Measurements from ENCODE around the gene UCK1.
"Not testable (repeated sequence)": the region's sequence is repeated elsewhere in the genome, so short reads cannot be mapped to it uniquely, and the experiment has no call there.

UCK1 gene

DNA sequence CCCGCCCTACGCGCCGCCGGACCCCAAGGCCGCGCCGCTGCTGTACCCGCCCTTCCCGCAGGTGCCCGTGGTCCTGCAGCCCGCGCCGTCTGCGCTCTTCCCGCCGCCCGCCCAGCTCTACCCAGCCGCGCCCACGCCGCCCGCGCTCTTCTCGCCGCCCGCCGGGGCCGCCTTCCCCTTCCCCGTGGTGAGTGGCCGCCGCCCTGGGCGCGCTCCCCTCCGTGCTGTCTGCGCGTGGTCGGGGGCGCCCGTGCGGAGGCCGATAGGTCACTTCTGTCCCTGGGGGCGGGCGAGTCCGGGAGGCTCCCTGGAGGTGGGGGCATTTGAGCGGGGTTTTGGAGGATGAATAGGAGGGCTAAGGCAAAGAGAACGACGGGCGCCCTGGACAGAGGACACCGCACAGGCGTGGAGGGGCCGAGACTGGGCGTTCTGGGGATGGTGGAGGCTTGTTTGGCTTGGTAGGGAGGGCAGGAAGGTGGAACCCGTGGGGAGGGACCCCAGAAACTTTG lies 23.8 kb upstream of the UCK1 start:
- DNase-seq = peak in 3 of 10 donors; percentile 20 to 59 (median 47)
- intact Hi-C loops (cut with DNase I) = no loop called here

DNA sequence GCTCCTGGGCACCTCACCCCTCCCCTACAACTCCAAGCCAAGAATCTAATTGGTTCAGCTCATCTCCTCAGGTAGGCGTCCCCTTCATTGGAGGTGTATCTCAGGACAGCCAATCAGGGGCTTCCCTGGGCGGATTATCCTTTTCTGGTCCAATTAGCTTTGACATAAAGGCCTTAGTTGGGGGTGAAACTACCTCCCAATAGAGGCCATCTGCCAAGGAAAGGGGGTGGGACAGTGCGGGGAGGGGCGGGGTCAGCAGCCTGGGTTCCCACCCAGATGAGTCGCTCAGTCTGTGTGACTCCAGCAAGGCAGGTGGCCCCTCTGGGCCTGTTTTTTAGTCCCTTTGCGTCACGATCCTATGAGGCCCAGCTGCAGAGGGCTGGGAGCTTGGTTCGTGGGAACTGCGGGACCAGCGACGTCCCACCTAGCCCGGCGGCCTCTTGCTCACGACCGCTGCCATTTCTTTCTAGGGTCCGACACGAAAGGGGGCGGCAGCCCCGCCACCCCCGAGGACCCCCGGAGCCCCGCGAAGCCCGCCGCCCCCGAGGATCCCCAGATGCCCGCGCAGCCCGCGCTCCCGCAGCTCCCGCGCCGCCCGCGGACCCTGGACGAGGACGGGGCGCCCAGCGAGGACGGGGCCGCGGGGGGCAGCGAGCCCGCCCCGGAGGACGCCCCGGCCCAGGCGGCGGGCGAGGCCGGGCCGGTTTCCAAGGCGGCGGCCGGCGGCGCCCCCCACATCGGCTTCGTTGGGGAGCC lies 23.2 kb upstream of the UCK1 start:
- intact Hi-C loops (cut with DNase I) = no loop called here
- peak in 2 of 10 donors; percentile 7 to 24 for DNase-seq

DNA sequence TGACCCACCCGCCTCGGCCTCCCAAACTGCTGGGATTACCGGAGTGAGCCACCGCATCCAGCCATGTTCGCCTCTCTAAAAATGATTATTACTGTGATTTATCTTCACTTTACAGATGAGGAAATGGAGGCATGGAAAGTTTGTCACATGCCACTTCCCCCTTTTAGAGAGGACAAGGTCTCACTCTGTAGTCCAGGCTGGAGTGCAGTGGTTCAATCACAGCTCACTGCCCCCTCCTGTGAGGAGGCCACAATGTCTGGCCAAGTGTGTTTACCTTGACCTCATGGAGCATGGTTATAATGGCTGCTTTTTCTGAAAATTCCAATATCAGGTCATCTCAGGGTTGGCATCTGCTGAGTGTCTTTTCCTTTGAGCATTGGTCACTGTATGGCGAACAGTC lies 21.0 kb upstream of the UCK1 start:
- intact Hi-C loops (cut with DNase I) = no loop called here
- peak in 2 of 10 donors; percentile 3 to 43 for DNase-seq

DNA sequence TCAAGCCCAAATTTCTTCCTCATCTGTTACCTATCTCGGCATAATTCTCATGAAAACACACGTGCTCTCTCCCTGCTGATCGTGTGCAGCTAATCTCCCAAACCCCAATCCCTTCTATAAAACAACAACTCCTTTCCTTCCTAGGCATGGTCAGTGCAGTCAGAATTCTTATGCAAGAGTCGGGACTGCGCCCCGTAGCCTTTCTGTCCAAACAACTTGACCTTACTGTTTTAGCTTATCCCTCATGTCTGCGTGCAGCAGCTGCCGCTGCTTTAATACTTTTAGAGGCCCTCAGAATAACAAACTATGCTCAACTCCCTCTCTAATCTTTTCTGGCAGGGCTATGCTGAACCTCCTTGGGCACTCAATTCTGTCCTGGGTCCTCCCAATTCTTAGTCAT lies 19.4 kb upstream of the UCK1 start:
- DNase-seq; intact Hi-C loops (cut with DNase I): not testable (repeated sequence)

DNA sequence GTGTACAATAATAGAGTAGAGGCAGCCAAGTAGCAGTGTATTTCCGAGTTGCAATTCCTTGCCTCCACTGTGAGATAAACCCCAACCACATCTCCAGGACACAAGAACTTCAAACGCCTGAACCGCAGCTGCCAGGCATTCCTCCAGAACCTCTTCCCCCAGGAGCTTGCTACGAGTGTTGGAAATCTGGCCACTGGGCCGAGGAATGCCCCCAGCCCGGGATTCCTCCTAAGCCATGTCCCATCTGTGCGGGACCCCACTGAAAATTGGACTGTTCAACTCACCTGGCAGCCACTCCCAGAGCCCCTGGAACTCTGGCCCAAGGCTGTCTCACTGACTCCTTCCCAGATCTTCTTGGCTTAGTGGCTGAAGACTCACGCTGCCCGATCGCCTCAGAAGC lies 18.1 kb upstream of the UCK1 start:
- intact Hi-C loops (cut with DNase I) = not testable (repeated sequence)
- DNase-seq = peak in 2 of 10 donors; percentile 52 to 67

DNA sequence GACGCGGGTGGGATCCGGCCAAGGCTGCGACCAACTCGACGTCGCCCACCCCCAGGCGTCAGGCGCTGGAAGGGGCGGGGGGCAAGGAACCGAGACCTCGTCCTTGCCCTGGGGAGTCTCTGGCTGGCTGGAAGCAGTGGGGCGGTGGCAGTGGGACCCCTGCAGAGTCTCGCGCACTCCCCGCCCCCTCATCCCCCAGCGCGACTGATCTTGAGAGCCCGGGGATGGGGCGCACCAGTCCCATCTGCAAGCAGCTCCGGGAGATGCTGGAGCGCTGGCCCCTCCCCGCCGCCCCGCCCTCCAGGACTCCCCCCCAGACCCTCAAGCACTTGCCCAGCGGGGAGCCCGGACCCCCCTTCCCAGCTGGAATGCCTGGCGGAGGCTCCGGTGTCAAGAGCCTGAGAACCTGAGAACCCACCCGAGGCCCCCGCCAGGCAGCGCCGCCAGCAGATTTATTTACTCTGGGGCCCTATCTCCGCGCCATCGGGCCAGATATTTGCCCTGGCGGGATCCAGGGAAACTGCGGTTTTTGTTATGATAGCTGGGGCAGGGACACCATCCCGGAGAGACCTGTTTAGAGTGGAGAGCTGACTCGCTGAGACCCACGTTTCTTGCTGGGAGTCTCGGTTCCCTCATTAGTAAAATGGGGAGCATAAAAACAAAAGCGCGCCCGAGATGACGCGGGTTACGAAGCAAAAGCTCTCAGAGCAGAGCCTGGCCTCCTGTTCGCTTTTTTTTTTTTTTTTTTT lies 15.4 kb upstream of the UCK1 start:
- intact Hi-C loops (cut with DNase I) = no loop called here
- DNase-seq = peak in 3 of 10 donors; percentile 54 to 70 (median 65)

DNA sequence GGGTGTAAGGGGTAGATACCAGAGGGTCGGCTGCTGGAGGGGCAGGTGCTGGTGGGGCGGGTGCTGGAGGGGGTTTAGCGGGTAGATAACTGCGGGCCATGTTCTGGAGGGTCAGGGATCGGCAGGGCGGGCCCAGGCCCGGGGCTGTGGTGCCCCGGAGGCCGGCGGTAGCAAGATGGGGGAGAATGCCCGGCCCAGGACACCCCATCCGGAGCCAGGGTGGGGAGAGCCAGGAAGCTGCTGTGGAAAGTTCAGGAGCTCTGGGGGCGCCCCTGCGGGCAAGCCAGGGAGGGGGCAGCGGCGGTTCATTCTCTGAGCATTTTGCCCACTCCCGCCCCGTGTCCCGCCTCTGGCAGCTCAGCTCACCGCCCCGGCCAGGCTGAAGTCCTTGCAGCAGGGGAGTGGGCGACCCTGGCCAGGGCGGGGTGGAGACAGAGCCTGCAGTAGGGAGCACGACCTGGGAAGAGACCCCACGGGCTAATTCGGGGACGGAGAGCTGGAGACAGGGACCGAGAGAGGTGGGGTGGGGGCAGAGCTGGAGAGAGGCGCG lies 14.8 kb upstream of the UCK1 start:
- peak in 2 of 10 donors; percentile 47 to 82 for DNase-seq
- intact Hi-C loops (cut with DNase I) = no loop called here

DNA sequence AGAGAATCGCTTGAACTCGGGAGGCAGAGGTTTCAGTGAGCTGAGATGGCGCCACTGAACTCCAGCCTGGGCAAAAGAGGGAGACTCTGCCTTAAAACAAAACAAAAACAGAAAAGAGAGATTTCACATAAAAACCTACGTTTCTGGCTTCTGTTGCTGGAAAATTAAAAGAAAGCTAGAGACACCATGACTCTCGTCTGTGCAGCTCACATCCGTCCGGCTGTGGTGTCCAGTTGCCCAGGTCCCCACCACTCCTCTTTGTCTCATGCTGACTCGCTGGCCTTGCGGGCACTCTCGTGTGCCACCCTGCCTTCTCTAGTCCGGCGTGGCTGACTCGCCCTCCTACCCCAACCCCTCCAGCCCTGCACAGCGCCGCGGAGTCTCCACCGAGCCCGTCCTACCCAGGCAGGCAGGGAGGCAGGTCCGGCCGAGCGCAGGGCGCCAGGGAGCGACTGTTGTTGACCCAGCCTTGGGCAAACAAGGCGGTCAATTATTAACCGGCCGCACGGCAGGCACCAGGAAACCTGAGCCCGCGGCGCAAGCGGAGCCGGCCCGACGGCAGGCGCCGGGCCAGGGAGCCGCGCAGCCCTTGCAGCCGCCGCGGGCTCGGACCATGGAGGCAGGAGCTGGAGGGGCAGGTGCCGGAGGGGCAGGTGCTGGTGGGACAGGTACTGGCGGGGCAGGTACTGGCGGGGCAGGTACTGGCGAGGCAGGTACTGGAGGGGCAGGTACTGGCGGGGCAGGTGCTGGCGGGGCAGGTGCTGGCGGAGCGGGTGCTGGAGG lies 14.1 kb upstream of the UCK1 start, which contains the start of gene PRRT1B:
PRRT1B (plus strand) TSS at position 521 of the 783 bp plus-strand sequence; CDS start at position 614, 93 bp downstream.
- DNase-seq = peak in 2 of 10 donors; percentile 71 to 82
- intact Hi-C loops (cut with DNase I) = no loop called here

DNA sequence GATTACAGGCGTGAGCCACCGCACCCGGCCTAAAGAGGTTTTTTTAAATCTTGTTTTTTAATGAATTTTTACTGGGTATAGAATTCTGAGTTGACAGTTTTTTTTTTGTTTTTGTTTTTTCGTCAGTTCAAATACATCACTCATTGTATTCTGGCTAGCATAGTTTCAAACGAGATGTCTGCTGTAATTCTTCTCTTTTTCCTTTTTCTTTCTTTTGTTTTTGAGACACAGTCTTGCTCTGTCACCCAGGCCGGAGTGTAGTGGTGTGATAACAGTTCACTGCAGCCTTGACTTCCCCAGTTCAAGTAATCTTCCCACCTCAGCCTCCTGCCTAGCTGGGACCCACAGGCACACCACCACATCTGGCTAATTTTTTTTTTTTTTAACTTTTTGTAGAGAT lies 12.1 kb upstream of the UCK1 start:
- intact Hi-C loops (cut with DNase I) = no loop called here

DNA sequence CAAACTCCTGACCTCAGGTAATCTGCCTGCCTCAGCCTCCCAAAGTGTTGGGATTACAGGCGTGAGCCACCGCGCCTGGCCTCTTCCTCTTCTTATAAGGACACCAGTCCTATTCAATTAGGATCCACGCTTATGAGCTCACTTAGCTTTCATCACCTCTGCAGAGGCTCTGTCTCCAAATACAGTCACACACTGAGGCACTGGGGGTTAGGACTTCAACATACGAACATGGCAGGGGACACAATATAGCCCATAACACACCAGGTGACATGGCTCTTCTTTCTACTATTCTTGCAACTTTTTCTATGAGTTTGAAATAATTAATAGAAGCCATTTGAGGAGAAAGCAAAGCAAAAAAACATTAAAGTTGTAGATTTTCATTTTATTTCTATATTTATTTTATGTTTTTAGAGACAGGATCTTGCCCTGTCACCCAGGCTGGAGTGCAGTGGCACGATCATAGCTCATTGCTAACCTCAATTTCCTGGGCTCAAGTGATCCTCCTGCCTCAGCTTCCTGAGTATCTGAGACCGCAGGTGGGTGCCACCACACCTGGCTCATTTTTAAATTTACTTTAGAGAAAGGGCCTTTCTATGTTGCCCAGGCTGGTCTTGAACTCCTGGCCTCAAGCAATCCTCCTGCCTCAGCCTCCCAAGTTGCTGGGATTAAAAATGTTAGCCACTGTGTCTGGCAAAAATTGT lies 8.3 kb upstream of the UCK1 start:
- intact Hi-C loops (cut with DNase I) = no loop called here
- peak in 1 of 10 donors; percentile 22 for DNase-seq

More for the DNA sequence above, 12.1 kb upstream of the UCK1 start:
- no peak for DNase-seq

DNA sequence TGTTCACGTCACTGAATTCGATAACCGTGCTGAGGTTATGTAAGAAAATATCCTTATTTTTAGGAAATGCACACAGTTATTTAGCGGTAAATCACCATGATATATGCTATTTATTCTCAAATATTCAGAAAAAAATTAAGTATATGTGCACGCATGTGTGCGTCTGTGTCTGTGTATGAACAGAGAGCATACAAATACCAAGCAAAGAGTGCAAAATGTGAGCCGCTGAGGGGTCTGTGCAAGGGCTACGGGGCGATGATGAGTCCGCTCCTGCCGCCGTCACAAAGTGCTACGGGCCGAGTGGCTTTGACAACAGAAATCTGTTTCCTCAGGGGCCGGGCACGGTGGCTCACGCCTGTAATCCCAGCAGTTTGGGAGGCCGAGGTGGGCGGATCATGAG lies 6.9 kb upstream of the UCK1 start:
- intact Hi-C loops (cut with DNase I) = no loop called here
- DNase-seq = peak in 2 of 10 donors; percentile 32 to 56

DNA sequence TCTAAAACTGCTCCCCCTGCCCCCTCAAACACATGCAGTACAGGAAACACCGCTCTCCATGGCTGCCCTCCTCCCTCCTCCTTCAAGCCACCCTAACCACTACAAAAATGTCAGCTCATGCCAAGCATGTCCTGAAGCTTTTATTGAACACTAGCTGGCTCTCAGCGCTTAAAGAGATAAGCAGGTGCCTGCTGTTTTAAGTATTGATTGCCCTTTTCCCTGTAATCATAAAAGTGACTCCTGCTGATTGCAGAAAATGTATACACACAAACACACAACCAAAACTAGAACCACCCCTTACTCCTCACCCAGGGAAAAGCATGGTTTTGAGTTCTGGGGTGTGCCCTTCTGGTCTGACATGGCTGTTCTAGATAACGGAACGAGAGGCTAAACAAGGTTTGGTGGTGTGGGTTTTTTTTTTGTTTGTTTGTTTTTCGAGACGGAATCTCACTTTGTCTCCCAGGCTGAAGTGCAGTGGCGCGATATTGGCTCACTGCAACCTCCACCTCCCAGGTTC lies 3.7 kb upstream of the UCK1 start:
- intact Hi-C loops (cut with DNase I) = no loop called here
- no peak for DNase-seq

DNA sequence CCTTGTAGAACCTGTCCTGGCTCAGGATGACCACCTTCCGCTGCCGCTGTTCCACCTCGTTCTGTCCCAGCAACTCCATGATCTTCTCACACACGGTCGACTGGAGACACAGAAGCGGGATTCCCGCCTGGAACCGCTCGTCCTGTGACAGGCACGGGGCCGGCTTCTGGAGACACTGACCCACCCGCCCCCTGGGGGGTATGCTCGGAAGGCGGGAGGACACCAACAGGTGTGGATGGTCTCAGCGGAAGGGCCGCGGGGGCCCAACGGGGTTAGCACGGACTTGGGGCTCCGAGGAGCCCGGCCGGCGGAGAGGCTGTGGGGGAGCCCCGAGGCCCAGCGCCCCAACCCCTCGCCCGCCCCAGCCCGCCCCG lies 530 bp downstream of the UCK1 start:
- DNase-seq = no peak
- intact Hi-C loops (cut with DNase I) = loop anchor here (2.0 kb wide), 1 partner anchor 28 kb away; the partner anchor contains the start of gene POMT1

DNA sequence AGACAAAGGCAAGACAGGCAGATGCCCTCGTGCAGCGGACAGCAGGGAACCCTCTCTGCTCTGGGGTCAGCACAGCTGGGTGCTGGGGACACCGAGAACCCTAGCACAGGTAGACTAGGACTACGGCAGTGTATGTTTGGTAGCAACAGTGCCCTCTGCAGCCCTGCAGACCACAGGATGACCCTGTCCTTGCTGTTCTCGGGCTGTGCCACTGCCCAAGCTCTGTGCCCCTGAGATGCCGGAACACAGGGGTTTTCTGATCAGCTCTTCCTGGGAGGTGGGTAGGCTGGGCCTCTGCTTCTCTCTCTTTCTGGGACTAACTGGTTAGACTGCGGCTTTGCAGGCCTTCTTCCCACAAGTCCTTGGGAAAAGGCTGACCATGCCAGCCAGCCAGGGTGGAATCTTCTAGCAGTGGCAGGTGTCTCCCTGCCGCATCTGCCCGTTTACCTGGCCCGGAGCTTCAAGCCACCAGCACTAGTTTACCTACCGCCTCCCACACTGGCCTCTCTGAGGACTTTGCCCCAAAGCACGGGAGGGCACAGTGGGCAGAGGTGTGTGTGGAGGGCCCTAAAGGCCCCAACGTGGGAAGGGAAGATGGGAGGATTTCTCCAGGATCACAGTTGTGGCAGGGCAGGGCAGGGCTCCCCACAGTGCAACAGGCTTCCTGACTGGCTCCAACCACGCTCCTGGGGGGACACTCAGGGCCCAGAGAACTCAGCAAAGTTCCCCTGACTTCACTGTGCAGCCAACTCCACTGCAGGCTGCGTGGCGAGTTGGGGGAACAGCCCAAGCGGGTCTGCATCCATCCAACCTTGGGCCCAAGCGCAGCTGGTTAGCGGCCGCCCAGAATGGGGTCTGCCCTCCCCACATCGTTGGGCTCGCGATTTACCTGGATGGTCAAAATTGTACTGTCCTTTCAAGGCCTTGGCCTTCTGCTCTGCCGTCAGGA lies 1.2 kb downstream of the UCK1 start:
- intact Hi-C loops (cut with DNase I) = loop anchor here (2.0 kb wide), 1 partner anchor 27 kb away; the partner anchor contains the start of gene POMT1
- peak in 1 of 10 donors; percentile 63 for DNase-seq

DNA sequence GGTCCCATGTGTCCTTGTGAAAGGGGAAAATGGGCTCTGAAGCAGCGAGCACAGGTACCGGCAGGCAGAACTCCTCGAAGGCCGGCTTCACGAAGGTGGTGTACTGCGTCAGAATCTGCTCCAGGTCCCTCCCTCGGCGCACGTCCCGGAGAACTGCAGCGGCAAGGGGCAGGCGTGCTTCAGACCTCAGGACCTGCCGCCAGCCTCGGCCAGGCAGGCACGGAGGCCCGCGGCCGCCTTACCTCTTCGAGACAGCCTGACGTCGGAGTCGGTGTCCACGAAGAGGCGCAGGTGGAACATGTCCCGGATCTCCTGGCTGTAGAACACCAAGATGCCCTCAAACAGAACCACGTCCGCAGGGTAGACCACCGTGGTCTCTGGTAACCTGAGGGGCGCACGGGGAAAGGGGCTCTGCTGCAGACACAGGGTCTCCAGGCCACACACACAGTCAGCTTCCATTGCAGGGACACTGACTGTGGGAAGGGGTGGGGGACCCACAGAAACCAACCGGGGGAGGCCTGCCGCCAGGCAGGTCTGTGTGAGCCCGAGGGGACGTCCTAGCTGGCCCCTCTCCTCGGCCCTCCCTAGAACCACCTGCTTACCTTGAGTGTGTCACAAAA lies 2.1 kb downstream of the UCK1 start:
- intact Hi-C loops (cut with DNase I) = no loop called here
- DNase-seq = peak in 1 of 10 donors; percentile 37

DNA sequence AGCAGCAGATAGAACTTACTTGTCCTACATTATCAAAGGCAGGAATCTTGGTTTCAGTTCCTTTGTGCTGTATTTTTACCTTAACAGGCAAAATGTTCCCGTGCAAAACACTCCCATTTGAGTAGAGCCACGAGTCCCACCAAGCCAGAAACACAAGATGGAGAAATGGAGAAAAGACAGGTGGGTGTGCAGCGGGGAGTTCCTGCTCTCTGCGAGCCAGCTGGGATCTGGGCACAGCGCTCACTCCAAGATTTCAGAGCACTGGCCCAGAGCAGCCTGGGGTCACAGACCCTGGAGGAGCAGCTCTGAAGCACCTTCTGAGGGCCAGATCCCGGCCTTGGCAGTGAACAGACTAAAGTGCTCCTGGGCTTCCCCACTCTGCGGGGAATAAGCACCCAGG lies 2.9 kb downstream of the UCK1 start:
- DNase-seq = peak in 1 of 10 donors; percentile 24
- intact Hi-C loops (cut with DNase I) = no loop called here

DNA sequence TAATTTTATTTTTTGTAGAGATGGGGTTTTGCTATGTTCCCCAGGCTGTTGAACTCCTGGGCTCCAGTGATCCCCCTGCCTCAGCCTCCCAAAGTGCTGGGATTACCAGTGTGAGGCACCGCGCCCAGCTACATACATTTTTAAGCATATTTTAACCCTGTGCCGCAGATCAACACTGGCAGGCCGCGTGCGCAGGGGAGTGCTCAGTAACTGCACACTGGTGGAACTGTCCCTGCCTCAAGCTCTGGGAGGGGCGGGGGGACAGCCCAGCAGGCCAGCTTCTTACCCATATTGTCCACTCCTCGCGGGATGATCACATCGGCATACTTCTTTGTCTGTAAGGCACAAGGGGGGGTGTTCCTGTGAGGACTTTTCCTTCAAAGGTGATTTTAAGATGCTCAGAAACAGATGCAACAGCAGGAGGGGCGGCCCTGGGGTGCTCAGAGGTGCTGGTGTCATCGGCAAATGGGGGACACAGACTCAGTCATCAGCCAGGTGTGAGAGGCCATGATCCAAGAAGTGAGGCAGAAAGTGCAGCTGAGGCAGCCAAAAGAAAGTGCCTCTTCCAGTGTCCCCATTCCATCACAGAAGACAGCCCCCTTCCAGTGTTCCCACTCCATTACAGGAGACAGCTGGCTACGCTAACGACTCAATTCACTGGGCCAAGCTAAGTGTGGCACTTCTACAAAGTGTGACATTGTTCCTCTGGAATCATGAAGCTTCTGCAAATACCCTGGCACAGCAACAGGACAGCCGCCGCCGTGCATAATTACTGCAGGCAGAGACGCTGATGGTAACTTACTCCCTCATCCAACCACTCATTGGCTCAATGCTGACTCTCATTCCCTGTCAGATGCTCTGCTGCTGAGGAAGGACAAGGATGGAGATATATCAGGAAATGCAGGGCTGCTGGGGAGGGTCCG lies 5.2 kb downstream of the UCK1 start:
- intact Hi-C loops (cut with DNase I) = no loop called here
- peak; percentile 57 to 97 (median 77) for DNase-seq

Data from posterior cingulate gyrus (tissue), 11 donors.